Measurements from ENCODE around the gene TSC22D3.
"Not testable (repeated sequence)": the region's sequence is repeated elsewhere in the genome, so short reads cannot be mapped to it uniquely, and the experiment has no call there.

Gene TSC22D3

GRCh38 chrX:107683124-107683895, 92.3 kb downstream of the TSC22D3 start:
- DNase-seq (ENCODE audit: low spot score): no peak

- no peak for DNase-seq (ENCODE audit: low spot score)
Measured at GRCh38 chrX:107682256-107682655, 93.3 kb downstream of the TSC22D3 start.

- DNase-seq (ENCODE audit: low spot score): peak; percentile 73
Measured at GRCh38 chrX:107678957-107679740, 96.4 kb downstream of the TSC22D3 start.

DNA sequence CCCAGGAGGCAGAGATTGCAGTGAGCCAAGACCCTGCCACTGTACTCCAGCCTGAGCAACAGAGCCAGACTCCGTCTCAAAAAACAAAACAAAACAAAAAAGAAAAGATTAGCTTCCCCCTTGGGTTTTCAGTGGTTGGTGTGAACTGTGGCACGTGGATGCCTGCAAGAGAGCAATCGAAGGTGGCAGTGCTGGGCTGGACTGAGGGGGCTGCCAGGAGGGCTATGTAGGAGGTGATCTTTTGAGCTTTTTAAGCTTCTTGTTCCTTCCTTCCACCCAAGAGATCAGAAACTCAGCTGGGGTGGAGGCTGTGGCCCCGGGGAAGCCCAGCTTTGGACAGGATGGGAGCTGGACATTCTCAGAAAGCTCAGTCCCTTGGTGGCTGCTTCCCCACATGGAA, 97.7 kb downstream of the TSC22D3 start:
- DNase-seq (ENCODE audit: low spot score): no peak

DNA sequence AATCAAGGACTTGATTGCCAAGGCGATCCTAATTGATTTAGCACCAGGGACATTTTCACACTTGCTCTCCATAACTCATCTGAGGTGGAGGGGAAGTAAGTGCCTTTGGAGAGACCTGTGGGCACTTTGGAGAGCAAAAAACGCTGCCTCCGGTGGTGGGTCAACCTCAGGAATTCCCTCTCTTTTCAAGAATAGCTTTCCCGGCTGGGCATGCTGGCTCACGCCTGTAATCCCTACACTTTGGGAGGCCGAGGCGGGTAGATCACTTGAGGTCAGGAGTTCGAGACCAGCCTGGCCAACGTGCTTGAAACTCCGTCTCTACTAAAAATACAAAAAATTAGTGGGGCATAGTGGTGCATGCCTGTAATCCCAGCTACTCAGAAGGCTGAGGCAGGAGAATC, 98.1 kb downstream of the TSC22D3 start:
- no peak for DNase-seq (ENCODE audit: low spot score)

DNA sequence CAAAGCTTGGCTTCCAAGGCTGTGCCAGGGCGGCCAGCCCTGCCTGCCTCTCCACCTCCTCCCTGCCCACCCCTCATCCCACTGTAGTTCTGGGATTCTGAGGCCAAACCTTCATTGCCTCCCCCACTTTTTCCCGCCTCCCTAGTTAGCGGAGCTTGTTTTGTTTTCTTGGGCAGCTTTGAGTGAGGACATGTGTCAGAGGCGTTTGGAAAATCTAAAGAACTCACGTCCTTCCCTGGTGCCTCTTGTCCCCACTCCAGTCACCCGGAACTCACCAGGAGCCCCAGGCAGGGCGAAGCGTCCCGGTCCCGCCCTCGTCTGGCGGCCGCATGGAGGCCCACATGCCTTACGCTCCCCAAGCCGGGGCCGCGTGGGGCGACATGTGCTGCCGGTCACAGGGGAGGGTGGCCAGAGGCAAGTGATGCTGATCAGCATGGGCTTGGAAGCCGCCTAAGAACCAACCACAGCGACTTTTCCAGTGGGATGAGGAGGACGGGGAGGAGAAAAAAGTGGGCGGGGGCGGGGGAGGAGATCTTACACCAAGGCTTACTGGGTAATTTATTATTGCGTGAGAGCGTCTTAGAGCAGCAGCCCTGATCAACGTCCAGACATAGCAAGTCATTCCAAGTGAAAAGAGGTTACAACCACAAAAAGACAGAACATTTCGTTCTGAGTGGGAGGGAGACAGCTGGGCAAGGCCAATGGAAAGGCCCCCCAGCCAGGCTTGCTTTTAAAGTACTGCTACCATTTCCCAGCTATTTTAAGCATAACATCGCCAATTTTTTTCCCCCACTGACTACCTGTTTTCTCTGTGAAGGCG, 98.8 kb downstream of the TSC22D3 start:
- DNase-seq (ENCODE audit: low spot score): peak; percentile 52

GRCh38 chrX:107675823-107676555, 99.6 kb downstream of the TSC22D3 start:
- DNase-seq (ENCODE audit: low spot score): no peak

- no peak for DNase-seq (ENCODE audit: low spot score)
Measured at GRCh38 chrX:107675365-107675654, 100.3 kb downstream of the TSC22D3 start.

DNA sequence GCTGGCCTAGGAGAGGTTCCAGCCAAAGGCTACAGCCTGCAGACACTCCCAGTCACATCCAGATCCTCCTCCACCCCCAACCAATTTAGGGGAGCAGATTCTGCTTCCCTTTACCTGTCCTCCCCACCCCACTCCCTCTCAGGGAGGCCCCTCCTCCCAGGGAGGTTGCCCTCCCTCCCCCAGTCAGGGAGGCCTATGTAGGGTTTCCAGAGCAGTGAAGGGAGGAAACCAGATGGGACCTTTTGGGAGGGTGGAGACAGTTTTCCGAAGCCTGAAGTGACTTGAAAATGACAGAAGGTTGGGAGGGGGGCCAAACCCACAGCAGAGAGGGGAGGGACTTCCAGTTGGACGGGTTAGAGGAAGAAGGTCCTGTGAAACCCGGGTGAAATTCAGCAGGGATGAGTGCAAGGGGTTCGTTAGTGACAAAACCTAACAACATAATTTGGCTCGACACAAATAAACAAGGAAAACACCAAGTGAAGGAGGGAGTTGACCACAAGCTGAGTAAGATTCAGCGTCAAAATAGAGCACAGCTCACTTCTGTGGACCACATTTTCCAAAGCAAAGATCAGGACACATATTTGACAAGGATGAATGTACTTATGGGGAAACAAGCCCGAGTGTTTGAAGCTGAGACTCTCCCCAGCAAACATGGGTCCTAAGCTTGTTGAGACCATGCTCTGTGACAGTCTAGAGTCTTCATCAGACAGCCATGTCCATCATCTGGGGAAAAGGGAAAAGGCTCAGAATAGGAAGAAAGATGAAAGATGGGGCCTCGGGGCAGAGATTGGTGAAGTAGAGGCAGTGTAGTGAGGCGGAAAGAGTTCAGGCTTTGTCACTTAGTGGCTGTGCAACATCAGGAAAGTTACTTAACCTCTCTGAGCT, 100.9 kb downstream of the TSC22D3 start:
- DNase-seq (ENCODE audit: low spot score): peak; percentile 78

DNA sequence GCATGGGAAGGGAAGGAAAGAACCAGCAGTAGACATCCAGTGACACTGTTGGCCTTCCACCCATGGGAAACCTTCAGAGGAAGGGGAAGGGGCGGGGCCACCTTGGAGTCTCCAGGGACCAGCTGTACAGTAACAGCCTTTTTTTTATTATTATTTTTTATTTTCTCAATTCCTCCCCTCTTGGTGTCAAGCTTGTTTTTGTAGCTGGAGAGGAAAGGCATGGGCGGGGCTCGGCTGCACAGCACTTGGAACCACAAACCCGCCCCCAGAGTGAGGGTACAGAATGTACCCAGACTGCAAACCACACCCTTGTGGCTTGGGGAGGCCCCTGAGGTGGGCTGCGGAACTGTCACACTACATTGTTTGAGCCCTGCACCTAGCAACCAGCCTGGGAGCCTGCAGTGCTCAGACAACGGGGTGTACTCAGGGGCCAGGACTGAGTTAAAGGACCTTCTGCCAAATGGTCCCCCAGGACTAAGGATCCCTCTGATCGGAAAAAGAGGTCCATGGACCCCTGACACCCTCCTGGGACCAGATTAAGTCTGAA, 101.6 kb downstream of the TSC22D3 start:
- peak; percentile 95 for DNase-seq (ENCODE audit: low spot score)

DNA sequence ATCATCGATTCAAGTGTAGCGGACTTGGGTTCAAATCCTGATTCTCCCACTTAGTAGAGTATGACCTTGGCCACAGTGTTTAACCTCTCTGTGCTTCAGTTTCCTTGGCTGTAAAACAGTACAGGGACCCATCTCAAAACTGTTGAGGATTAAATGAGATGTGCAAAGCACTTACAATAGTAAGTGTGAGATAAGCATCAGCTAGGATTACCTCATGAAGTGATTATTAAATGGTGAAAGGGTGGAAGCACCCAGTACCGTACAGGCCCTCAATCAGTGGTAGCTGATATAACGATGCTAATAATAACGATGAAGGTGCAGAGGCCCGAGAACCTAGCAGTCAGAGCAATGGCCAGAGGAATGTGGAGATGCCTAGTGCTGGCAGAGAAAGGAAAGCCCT, 102.2 kb downstream of the TSC22D3 start:
- peak; percentile 45 for DNase-seq (ENCODE audit: low spot score)

DNA sequence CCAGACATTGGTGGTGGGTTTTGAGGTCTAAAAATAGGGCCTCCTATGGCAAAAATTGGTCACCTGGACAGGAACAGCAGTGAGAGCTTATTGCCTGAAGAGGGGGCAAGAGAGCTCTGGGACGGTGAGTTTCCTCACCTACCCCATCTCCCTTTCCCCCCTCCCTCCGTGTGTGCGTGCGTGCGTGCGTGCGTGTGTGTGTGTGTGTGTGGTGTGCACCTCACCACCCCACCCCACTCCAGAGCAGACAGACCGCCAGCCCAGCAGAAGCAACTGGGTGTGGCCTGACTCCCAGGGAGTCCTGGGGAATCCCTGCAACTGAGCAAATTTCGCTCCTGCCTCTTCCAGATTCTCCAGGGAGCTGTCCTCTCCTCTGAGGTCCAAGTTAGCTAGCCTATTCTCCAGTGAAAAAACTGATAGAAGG, 102.6 kb downstream of the TSC22D3 start:
- DNase-seq (ENCODE audit: low spot score): peak; percentile 89

DNA sequence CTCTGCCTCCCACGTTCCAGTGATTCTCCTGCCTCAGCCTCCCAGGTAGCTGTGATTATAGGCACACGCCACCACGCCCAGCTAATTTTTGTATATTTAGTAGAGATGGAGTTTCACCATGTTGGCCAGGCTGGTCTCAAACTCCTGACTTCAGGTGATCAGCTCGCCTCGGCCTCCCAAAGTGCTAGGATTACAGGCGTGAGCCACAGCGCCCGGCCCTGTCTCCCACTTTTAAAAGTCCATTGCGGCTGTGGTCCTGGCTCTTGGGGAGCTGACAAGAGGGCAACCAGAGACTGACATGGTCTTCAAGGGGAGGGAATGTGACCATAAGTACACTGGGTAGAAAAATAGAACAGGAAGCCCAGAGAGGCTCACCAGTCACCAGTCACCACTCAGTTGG, 104.3 kb downstream of the TSC22D3 start:
- DNase-seq (ENCODE audit: low spot score): not testable (repeated sequence)

DNA sequence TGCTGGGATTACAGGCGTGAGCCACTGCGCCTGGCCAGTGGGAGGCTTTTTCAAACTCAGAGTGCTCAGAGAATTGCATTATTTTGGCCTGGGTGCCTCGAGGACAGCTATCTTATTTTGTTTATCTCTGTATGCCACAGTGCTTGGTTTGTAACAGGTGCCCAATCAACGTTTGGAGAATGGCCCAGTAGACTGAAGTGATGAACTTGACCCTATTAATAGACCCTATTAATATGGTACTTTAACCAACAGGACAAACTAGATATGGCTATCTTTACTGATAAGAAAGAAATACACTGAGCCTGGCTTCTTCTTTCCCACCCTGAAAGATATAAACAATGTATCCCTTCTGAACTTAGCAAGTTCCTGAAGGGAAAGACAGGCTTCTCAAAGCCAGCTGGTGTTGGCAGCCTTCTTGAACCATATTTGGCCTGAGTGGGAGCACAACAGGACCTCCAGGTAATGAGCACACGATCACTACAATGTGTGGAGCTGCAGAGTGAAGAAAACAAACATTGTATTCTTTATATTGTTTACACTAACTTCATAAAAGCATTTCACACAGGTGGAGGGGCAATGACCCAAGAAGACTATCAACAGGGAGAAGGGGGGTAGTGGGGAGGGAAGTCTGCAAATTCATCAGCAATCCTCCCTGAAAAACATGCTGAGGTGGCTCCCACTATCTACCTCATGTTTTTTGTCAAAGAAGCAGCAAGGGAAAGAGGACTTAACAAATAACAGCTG, 105.5 kb downstream of the TSC22D3 start:
- DNase-seq (ENCODE audit: low spot score): no peak

DNA sequence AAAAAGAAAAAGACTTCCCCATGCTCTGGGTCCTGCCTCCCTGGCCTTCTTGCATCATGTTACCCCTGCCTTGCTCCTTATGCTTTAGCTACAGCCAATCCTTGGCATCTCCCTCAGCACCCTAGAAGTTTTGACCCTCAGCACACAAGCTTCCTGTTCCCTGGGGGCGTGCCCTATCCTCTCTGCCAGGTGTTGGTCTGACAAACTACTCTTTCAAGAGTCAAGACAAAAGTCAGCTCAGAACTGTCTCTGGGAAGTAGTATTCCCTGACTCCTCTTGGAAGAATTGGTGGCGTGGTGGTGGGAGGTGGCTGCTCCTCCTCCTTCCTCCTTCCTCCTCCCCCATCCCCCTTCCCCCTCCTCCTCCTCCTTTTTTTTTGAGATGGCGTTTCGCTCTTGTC, 106.3 kb downstream of the TSC22D3 start:
- no peak for DNase-seq (ENCODE audit: low spot score)

DNA sequence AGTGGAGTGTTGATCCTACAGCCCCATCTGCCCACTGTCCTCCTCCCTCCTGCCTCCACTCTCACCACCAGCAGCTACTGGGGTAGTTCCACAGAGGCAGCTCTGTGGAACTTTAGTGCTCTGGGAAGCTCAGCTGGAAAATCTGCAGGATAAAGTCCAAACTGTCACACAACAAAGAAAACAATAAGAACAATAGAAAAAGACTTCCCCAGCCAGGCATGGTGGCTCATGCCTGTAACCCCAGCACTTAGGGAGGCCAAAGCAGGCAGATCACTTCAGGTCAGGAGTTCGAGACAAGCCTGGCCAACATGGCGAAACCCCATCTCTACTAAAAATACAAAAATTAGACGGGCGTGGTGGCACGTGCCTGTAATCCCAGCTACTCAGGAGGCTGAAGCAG, 106.9 kb downstream of the TSC22D3 start:
- DNase-seq (ENCODE audit: low spot score): not testable (repeated sequence)

- DNase-seq (ENCODE audit: low spot score): no peak
Measured at GRCh38 chrX:107667426-107667825, 108.2 kb downstream of the TSC22D3 start.

DNA sequence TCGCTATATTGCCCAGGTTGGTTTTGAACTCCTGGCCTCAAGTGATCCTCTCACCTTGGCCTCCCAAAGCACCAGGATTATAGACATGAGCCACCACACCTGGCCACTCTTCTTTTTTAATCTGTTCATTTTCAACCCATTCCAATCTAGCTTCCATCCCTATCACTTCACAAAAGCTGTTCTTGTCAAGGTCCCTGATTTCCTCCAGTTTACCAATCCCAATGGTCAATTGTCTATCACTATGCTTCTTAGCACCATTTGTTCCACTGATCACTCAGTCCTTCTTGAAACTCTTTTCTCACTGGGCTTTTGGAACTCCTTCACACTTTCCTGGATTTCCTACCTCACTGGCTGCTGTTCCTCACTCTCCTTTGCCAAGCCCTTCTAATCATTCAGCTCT, 108.7 kb downstream of the TSC22D3 start:
- DNase-seq (ENCODE audit: low spot score): no peak

Measured in CD4-positive, alpha-beta T cell treated with Interleukin-2 at 100 ng/mL for 4 hours (primary cell).